Panc1 (cell line): Measurements from ENCODE around the gene RRM2.

Experiments
- POLR2AphosphoS5 ChIP-seq: IDR thresholded peaks from 2 replicates; pipeline ENCODE4 v1.6.1; 2012; ENCODE audit warnings: mild to moderate bottlenecking, low read depth, low read length, moderate library complexity
- TCF7L2 ChIP-seq: IDR thresholded peaks from 2 replicates; pipeline ENCODE4 v1.6.1; 2011; ENCODE audit warnings: mild to moderate bottlenecking, low read depth, low read length, inconsistent platforms
- TF ChIP-seq, protein P1 (sequence below): fragments of 450-650 bp; IDR thresholded peaks from 2 replicates; pipeline ENCODE4 v1.5.1; 2017; ENCODE audit warnings: mild to moderate bottlenecking
- TF ChIP-seq, protein P2 (sequence below), 2 experiments: IDR thresholded peaks; 2 replicates each; pipeline ENCODE4 v1.6.1; 2011 to 2012; ENCODE audit warnings: low read depth in 2 of 2, control low read depth in 1 of 2, low read length in 1 of 2, mild to moderate bottlenecking in 1 of 2, moderate library complexity in 1 of 2; ENCODE audit not compliant: insufficient read depth in 1 of 2

DNA sequence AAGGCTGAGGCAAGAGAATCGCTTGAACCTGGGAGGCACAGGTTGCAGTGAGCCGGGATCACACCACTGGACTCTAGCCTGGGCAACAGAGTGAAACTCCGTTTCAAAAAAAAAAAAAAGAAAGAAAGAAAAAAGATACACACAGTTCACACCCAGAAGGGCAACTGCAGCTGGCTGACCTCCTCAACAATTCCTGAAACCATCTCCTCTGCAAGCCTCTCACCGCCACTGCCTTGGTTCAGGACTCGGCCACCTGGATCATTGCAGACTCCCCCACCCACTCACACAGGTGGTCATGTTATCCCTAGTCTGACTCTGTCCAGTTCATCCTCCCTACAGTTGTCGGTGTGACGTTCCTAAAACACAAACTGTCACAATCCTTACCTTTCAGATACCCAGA lies 44.5 kb upstream of the RRM2 start:
- TF ChIP-seq TCF7L2 = no peak
- TF ChIP-seq, protein P1, sequence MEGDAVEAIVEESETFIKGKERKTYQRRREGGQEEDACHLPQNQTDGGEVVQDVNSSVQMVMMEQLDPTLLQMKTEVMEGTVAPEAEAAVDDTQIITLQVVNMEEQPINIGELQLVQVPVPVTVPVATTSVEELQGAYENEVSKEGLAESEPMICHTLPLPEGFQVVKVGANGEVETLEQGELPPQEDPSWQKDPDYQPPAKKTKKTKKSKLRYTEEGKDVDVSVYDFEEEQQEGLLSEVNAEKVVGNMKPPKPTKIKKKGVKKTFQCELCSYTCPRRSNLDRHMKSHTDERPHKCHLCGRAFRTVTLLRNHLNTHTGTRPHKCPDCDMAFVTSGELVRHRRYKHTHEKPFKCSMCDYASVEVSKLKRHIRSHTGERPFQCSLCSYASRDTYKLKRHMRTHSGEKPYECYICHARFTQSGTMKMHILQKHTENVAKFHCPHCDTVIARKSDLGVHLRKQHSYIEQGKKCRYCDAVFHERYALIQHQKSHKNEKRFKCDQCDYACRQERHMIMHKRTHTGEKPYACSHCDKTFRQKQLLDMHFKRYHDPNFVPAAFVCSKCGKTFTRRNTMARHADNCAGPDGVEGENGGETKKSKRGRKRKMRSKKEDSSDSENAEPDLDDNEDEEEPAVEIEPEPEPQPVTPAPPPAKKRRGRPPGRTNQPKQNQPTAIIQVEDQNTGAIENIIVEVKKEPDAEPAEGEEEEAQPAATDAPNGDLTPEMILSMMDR = no peak
- TF ChIP-seq POLR2AphosphoS5 = no peak
- TF ChIP-seq, protein P2, sequence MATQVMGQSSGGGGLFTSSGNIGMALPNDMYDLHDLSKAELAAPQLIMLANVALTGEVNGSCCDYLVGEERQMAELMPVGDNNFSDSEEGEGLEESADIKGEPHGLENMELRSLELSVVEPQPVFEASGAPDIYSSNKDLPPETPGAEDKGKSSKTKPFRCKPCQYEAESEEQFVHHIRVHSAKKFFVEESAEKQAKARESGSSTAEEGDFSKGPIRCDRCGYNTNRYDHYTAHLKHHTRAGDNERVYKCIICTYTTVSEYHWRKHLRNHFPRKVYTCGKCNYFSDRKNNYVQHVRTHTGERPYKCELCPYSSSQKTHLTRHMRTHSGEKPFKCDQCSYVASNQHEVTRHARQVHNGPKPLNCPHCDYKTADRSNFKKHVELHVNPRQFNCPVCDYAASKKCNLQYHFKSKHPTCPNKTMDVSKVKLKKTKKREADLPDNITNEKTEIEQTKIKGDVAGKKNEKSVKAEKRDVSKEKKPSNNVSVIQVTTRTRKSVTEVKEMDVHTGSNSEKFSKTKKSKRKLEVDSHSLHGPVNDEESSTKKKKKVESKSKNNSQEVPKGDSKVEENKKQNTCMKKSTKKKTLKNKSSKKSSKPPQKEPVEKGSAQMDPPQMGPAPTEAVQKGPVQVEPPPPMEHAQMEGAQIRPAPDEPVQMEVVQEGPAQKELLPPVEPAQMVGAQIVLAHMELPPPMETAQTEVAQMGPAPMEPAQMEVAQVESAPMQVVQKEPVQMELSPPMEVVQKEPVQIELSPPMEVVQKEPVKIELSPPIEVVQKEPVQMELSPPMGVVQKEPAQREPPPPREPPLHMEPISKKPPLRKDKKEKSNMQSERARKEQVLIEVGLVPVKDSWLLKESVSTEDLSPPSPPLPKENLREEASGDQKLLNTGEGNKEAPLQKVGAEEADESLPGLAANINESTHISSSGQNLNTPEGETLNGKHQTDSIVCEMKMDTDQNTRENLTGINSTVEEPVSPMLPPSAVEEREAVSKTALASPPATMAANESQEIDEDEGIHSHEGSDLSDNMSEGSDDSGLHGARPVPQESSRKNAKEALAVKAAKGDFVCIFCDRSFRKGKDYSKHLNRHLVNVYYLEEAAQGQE (IDR thresholded peaks at IDR 0.05; ENCODE audit: insufficient read depth in 1 of 2, low read depth in 2 of 2, low read length in 1 of 2) = no peak
